Measurements from ENCODE around the gene GSS.
A peak's percentile ranks its signal among the peaks of the same experiment; 100 is the strongest.
"Not testable (repeated sequence)": the region's sequence is repeated elsewhere in the genome, so short reads cannot be mapped to it uniquely, and the experiment has no call there.

GSS gene

GRCh38 chr20:34896086-34896621 is 59.5 kb downstream of the GSS start:
- no peak for DNase-seq

GRCh38 chr20:34895465-34895864 is 60.1 kb downstream of the GSS start:
- no peak for DNase-seq

- no peak for DNase-seq
Observed at GRCh38 chr20:34894723-34895122, 60.9 kb downstream of the GSS start.

GRCh38 chr20:34892671-34893070 is 62.9 kb downstream of the GSS start:
- no peak for DNase-seq

GRCh38 chr20:34891166-34892062 is 64.2 kb downstream of the GSS start:
- peak; percentile 81 for DNase-seq

GRCh38 chr20:34888468-34888867 is 67.1 kb downstream of the GSS start:
- no peak for DNase-seq

GRCh38 chr20:34887023-34887422 is 68.6 kb downstream of the GSS start:
- DNase-seq = no peak

- DNase-seq = no peak
Observed at GRCh38 chr20:34886122-34886521, 69.5 kb downstream of the GSS start.

- no peak for DNase-seq
Observed at GRCh38 chr20:34884260-34884659, 71.3 kb downstream of the GSS start.

- DNase-seq = no peak
Observed at GRCh38 chr20:34883809-34884208, 71.8 kb downstream of the GSS start.

GRCh38 chr20:34883087-34883688 is 72.4 kb downstream of the GSS start:
- no peak for DNase-seq

GRCh38 chr20:34881689-34882088 is 73.9 kb downstream of the GSS start:
- DNase-seq = no peak

GRCh38 chr20:34880971-34881370 is 74.6 kb downstream of the GSS start:
- not testable (repeated sequence) for DNase-seq

GRCh38 chr20:34880215-34880850 is 75.3 kb downstream of the GSS start:
- DNase-seq = no peak

Measured in AML-193 (cell line).